H1 (cell line): Measurements from ENCODE around the gene CTNNA3. TPM values are rescaled to one million over a fixed set of nuclear protein-coding genes. Genes with fewer than 3 reads are reported as not detected.

ENCODE experiments used
- CTCF ChIA-PET: fragments of 300-600 bp; sonication (Branson Sonifier 250); formaldehyde crosslinking; loops from one replicate; lab custom pipeline; 2021; ENCODE audit not compliant: partially characterized antibody; lab: Charles Lee
- POLR2A ChIA-PET: fragments of 300-600 bp; sonication (Branson Sonifier 250); formaldehyde crosslinking; loops from one replicate; lab custom pipeline; 2021; ENCODE audit warnings: inconsistent platforms; ENCODE audit not compliant: partially characterized antibody; lab: Charles Lee
- DNase-seq, 2 experiments: peaks; one replicate each; pipeline versions ENCODE4 v3.0.0 to v3.0.0-alpha.2; 2010 to 2022; ENCODE audit warnings: low spot score in 2 of 2, low read depth in 1 of 2, mixed read lengths in 1 of 2
- FAIRE-seq: peaks from 2 replicates; lab custom pipeline; 2011; peaks lifted over from hg19 to GRCh38; lab: Jason Lieb, UNC
- H2AFZ ChIP-seq: 2 replicates; pipeline ENCODE4 v1.8.1; 2012; ENCODE audit warnings: low read length, inconsistent platforms
- H2AK5ac ChIP-seq: 2 replicates; pipeline ENCODE4 v1.6.1; 2013; ENCODE audit warnings: low read depth, low read length
- H2BK120ac ChIP-seq: replicated peaks from 2 replicates; pipeline ENCODE3; 2013; ENCODE audit warnings: low read depth, low read length, inconsistent platforms
- H2BK12ac ChIP-seq: 2 replicates; pipeline ENCODE4 v1.6.1; 2013; ENCODE audit warnings: low read depth, low read length
- H2BK15ac ChIP-seq: 2 replicates; pipeline ENCODE4 v1.6.1; 2013; ENCODE audit warnings: low read length
- H2BK20ac ChIP-seq: 2 replicates; pipeline ENCODE4 v1.6.1; 2013; ENCODE audit warnings: low read length
- H2BK5ac ChIP-seq: 2 replicates; pipeline ENCODE4 v1.6.1; 2013; ENCODE audit warnings: low read depth, low read length
- H3K14ac ChIP-seq: 2 replicates; pipeline ENCODE4 v1.6.1; 2013; ENCODE audit warnings: inconsistent platforms; ENCODE audit not compliant: insufficient read length
- H3K18ac ChIP-seq: 2 replicates; pipeline ENCODE4 v1.6.1; 2013; ENCODE audit warnings: low read length; ENCODE audit errors: extremely low read depth
- H3K23ac ChIP-seq: 2 replicates; pipeline ENCODE4 v1.6.1; 2013; ENCODE audit warnings: inconsistent platforms; ENCODE audit not compliant: insufficient read length
- H3K23me2 ChIP-seq: 2 replicates; pipeline ENCODE4 v1.6.1; 2013; ENCODE audit warnings: low read depth, low read length
- H3K27ac ChIP-seq: 2 replicates; pipeline ENCODE4 v1.6.1; 2011; ENCODE audit warnings: low read depth, low read length, inconsistent platforms
- H3K27me3 ChIP-seq, 4 experiments: replicated peaks in 1 of 4; 1 replicate in 1 of 4; 2 replicates in 3 of 4; pipeline versions ENCODE4 v1.6.1 to v1.8.1; 2011 to 2013; ENCODE audit warnings: low read length in 3 of 4, mild to moderate bottlenecking in 3 of 4, inconsistent platforms in 2 of 4, mixed read lengths in 2 of 4, moderate library complexity in 1 of 4; ENCODE audit not compliant: control insufficient read depth in 3 of 4, insufficient read depth in 3 of 4; ENCODE audit errors: extremely low read depth in 1 of 4
- H3K36me3 ChIP-seq, 4 experiments: 2 replicates each; pipeline versions ENCODE4 v1.6.1 to v1.8.1; 2011 to 2013; ENCODE audit warnings: mild to moderate bottlenecking in 4 of 4, low read length in 3 of 4, moderate library complexity in 2 of 4, control low read depth in 1 of 4, inconsistent platforms in 1 of 4; ENCODE audit not compliant: insufficient read depth in 4 of 4, control insufficient read depth in 2 of 4
- H3K4ac ChIP-seq: replicated peaks from 2 replicates; pipeline ENCODE3; 2013; ENCODE audit warnings: low read length, low read depth, mixed read lengths, inconsistent platforms; ENCODE audit not compliant: insufficient read length
- H3K4me1 ChIP-seq, 4 experiments: replicated peaks in 1 of 4; 1 replicate in 1 of 4; 2 replicates in 3 of 4; pipeline versions ENCODE4 v1.6.1 to v1.8.1; 2011 to 2013; ENCODE audit warnings: low read length in 3 of 4, inconsistent platforms in 2 of 4, mixed read lengths in 1 of 4; ENCODE audit not compliant: insufficient read depth in 4 of 4, control insufficient read depth in 3 of 4
- H3K4me2 ChIP-seq, 2 experiments: 2 replicates each; pipeline versions ENCODE4 v1.6.1 to v1.8.1; 2011 to 2013; ENCODE audit warnings: low read depth in 2 of 2, low read length in 2 of 2, control low read depth in 1 of 2, inconsistent platforms in 1 of 2, mild to moderate bottlenecking in 1 of 2; ENCODE audit not compliant: insufficient read depth in 1 of 2
- H3K4me3 ChIP-seq, 4 experiments: fragments of 200-600, 300-600 bp in 1 of 4; sonication (generic), shearing (Covaris generic), sonication (Bioruptor Twin) in 1 of 4; 2 replicates each; pipeline versions ENCODE4 v1.5.1 to v1.8.1; 2011 to 2016; ENCODE audit warnings: low read length in 4 of 4, low read depth in 3 of 4, control low read depth in 2 of 4, inconsistent platforms in 2 of 4, mild to moderate bottlenecking in 2 of 4, mixed read lengths in 1 of 4, moderate library complexity in 1 of 4; ENCODE audit not compliant: insufficient read depth in 2 of 4; ENCODE audit errors: extremely low read depth in 1 of 4
- H3K56ac ChIP-seq: replicated peaks from 2 replicates; pipeline ENCODE3; 2013; ENCODE audit warnings: low read depth, mild to moderate bottlenecking, mixed read lengths, low read length, inconsistent platforms; ENCODE audit not compliant: insufficient read length
- H3K79me1 ChIP-seq: 2 replicates; pipeline ENCODE4 v1.6.1; 2013; ENCODE audit warnings: low read depth, low read length, control low read depth
- H3K79me2 ChIP-seq, 2 experiments: 2 replicates each; pipeline versions ENCODE4 v1.6.1 to v1.8.1; 2012 to 2013; ENCODE audit warnings: low read length in 2 of 2, mild to moderate bottlenecking in 2 of 2, inconsistent platforms in 1 of 2; ENCODE audit not compliant: insufficient read depth in 2 of 2, control insufficient read depth in 1 of 2
- H3K9ac ChIP-seq, 4 experiments: replicated peaks in 1 of 4; 1 replicate in 1 of 4; 2 replicates in 3 of 4; pipeline versions ENCODE4 v1.6.1 to v1.8.1; 2011 to 2013; ENCODE audit warnings: low read depth in 3 of 4, low read length in 3 of 4, control low read depth in 2 of 4, mild to moderate bottlenecking in 2 of 4, moderate library complexity in 2 of 4, inconsistent platforms in 1 of 4; ENCODE audit errors: extremely low read depth in 1 of 4
- H3K9me3 ChIP-seq, 2 experiments: 2 replicates each; pipeline versions ENCODE4 v1.6.1 to v1.8.1; 2012 to 2013; ENCODE audit warnings: mild to moderate bottlenecking in 2 of 2, moderate library complexity in 2 of 2, control low read depth in 1 of 2, inconsistent platforms in 1 of 2, low read depth in 1 of 2, low read length in 1 of 2, mixed read lengths in 1 of 2; ENCODE audit not compliant: insufficient read depth in 2 of 2
- H4K20me1 ChIP-seq, 2 experiments: replicated peaks in 1 of 2; 2 replicates each; pipeline versions ENCODE3 to v1.8.1; 2011 to 2013; ENCODE audit warnings: inconsistent platforms in 2 of 2, low read length in 2 of 2, mild to moderate bottlenecking in 1 of 2; ENCODE audit not compliant: insufficient read depth in 2 of 2, control insufficient read depth in 1 of 2
- H4K5ac ChIP-seq: 2 replicates; pipeline ENCODE4 v1.6.1; 2013; ENCODE audit warnings: low read length, low read depth, mixed read lengths, inconsistent platforms; ENCODE audit not compliant: insufficient read length
- H4K8ac ChIP-seq: 2 replicates; pipeline ENCODE4 v1.8.0; 2013; ENCODE audit warnings: mild to moderate bottlenecking, moderate library complexity, low read length, inconsistent platforms; ENCODE audit not compliant: insufficient read depth; ENCODE audit errors: extremely low read depth
- H4K91ac ChIP-seq: replicated peaks from 2 replicates; pipeline ENCODE3; 2013; ENCODE audit warnings: low read length, mixed read lengths, inconsistent platforms; ENCODE audit not compliant: insufficient read length
- ATF2 ChIP-seq: IDR thresholded peaks from 2 replicates; pipeline ENCODE4 v1.6.1; 2012; ENCODE audit warnings: low read length, inconsistent platforms
- E2F6 ChIP-seq: IDR thresholded peaks from 2 replicates; pipeline ENCODE4 v1.6.1; 2012; ENCODE audit warnings: inconsistent platforms
- EGR1 ChIP-seq: IDR thresholded peaks from 2 replicates; pipeline ENCODE4 v1.6.1; 2011; ENCODE audit warnings: low read depth, low read length, borderline replicate concordance
- EZH2 ChIP-seq: fragments of 200-600 bp; sonication (generic); IDR thresholded peaks from 2 replicates; pipeline ENCODE4 v1.7.1; 2012; ENCODE audit warnings: low read depth, mild to moderate bottlenecking, moderate library complexity, low read length, inconsistent platforms; ENCODE audit not compliant: severe bottlenecking
- HDAC6 ChIP-seq: IDR thresholded peaks from one replicate; pipeline ENCODE4 v1.7.1; 2012; ENCODE audit warnings: low read depth, mild to moderate bottlenecking, inconsistent platforms, low read length, moderate library complexity
- JUN ChIP-seq: IDR thresholded peaks from 2 replicates; pipeline ENCODE4 v1.6.1; 2011; ENCODE audit warnings: low read depth, mild to moderate bottlenecking, improper control_type of control experiment, low read length
- RNF2 ChIP-seq: fragments of 200-900, 300-1000 bp; sonication (generic); IDR thresholded peaks from 2 replicates; pipeline ENCODE4 v1.7.1; 2016; ENCODE audit warnings: borderline replicate concordance, low read depth, mild to moderate bottlenecking, antibody characterized with exemption, low read length; ENCODE audit not compliant: poor library complexity, severe bottlenecking; ENCODE audit errors: missing control alignments
- SIN3A ChIP-seq, 2 experiments: IDR thresholded peaks in 1 of 2; conservative IDR thresholded peaks in 1 of 2; 2 replicates each; pipeline ENCODE4 v1.6.1; 2011 to 2012; ENCODE audit warnings: low read length in 2 of 2, improper control_type of control experiment in 1 of 2, low read depth in 1 of 2, mild to moderate bottlenecking in 1 of 2
- SIX5 ChIP-seq: IDR thresholded peaks from 2 replicates; pipeline ENCODE4 v1.6.1; 2011; ENCODE audit warnings: mild to moderate bottlenecking, low read depth, low read length
- SP2 ChIP-seq: IDR thresholded peaks from 2 replicates; pipeline ENCODE4 v1.6.1; 2012; ENCODE audit warnings: mild to moderate bottlenecking, low read length, inconsistent platforms
- SUZ12 ChIP-seq: fragments of 200-600 bp; sonication (generic); IDR thresholded peaks from 2 replicates; pipeline ENCODE4 v1.6.1; 2012; ENCODE audit warnings: mild to moderate bottlenecking, inconsistent platforms, low read length, moderate library complexity, mixed read lengths
- TCF12 ChIP-seq: IDR thresholded peaks from 2 replicates; pipeline ENCODE4 v1.6.1; 2011; ENCODE audit warnings: low read depth, mild to moderate bottlenecking, low read length
- WGBS, 2 experiments: shearing (Covaris generic) in 1 of 2; methylation state at CpG; one replicate each; pipeline versions ENCODE4 v1.1.6 to v1.1.7; 2013 to 2015; ENCODE audit warnings: low lambda C conversion rate in 2 of 2, mixed read lengths in 2 of 2, inconsistent platforms in 1 of 2, low coverage in 1 of 2, missing lambda C conversion rate in 1 of 2; ENCODE audit not compliant: insufficient replicate concordance in 2 of 2, insufficient coverage in 1 of 2, insufficient read length in 1 of 2; ENCODE audit errors: extremely low coverage in 1 of 2, missing lambda C conversion rate in 1 of 2; 5-methylcytosine and 5-hydroxymethylcytosine counted together
- polyA plus RNA-seq, 7 experiments: library from polyadenylated mRNA; depleted of rRNA in 3 of 7; stranded (reverse) in 5 of 7; unstranded in 2 of 7; fragments of >200 nt in 5 of 7; fragments of 200-250 nt in 2 of 7; gene quantifications; 1 replicate in 5 of 7; 2 replicates in 1 of 7; 4 replicates in 1 of 7; pipeline versions ENCODE4 v1.2.1 to v1.2.3, GENCODE V29; 2011 to 2013; ENCODE audit warnings: missing spikeins in 2 of 7, mixed read lengths in 2 of 7
- total RNA-seq: library from RNA; stranded (reverse); fragmentation: NEBNext Ultra II Directional; extraction: Animal tissue kit (Norgen Biotek cat#: 25700); gene quantifications from 2 replicates; pipeline ENCODE4 v1.2.1, GENCODE V29; 2021

The CTNNA3 gene
- total and polyA plus RNA-seq, 2 of the 8 experiments (the other 6 are each of a cell fraction or from before 2014, with no cell fraction given), result 1.3 to 1.5 TPM

GRCh38 chr10:67664942-67665341 lies 31.1 kb downstream of the CTNNA3 start:
- H3K4me3 ChIP-seq, result no peak overlapping the region
- no peaks in the 10 kb centered on the region for H4K20me1 ChIP-seq
- H4K91ac ChIP-seq, result no peak overlapping the region
- H3K79me2 ChIP-seq, result no peaks in the 10 kb centered on the region
- ChIA-PET POLR2A (no interaction called here), CTCF (interaction anchor here (1.2 to 4.9 kb wide), 4 partner anchors 19 to 120 kb away, joined by 3 to 67 read pairs (median 4); no protein-coding TSS in a partner anchor)
- no peaks in the 10 kb centered on the region for H3K23me2 ChIP-seq
- H3K23ac ChIP-seq, result no peak overlapping the region
- no peak overlapping the region for H4K5ac ChIP-seq
- H2BK120ac ChIP-seq, result no peak overlapping the region
- DNase-seq, result no peak
- H2BK15ac ChIP-seq, result no peak overlapping the region
- no peak overlapping the region for H3K9ac ChIP-seq
- no peak overlapping the region for H2BK12ac ChIP-seq
- H3K4me1 ChIP-seq, result no peaks in the 10 kb centered on the region
- no peak for FAIRE-seq
- WGBS, 2 experiments, result 83% methylated on average over 3 of the region's 3 CpGs; no CpG with 5 or more reads in 1 of the 2 experiments
- H2AFZ ChIP-seq, result no peak overlapping the region
- H3K18ac ChIP-seq, result no peak overlapping the region
- H3K14ac ChIP-seq, result no peak overlapping the region
- no peak overlapping the region for H2AK5ac ChIP-seq
- no peaks in the 10 kb centered on the region for H3K36me3 ChIP-seq
- no peaks in the 10 kb centered on the region for H3K79me1 ChIP-seq
- H3K4me2 ChIP-seq, result no peak overlapping the region
- no peak overlapping the region for H3K56ac ChIP-seq
- no peak overlapping the region for H3K27ac ChIP-seq
- no peak overlapping the region for H2BK5ac ChIP-seq
- H2BK20ac ChIP-seq, result no peak overlapping the region
- H3K9me3 ChIP-seq, result no peaks in the 10 kb centered on the region
- no peak overlapping the region for H4K8ac ChIP-seq
- no peak overlapping the region for H3K4ac ChIP-seq
- no peaks in the 10 kb centered on the region for H3K27me3 ChIP-seq
- TF ChIP-seq E2F6 (no peak), TCF12 (no peak), HDAC6 (no peak), JUN (no peak), SIX5 (no peak), SP2 (no peak), EGR1 (no peak), SIN3A (conservative IDR thresholded peaks at IDR 0.05 in 1 of 2, IDR thresholded peaks at IDR 0.05 in 1 of 2; ENCODE audit: low read depth in 1 of 2, low read length in 2 of 2) (no peak), RNF2 (no peak), ATF2 (no peak), SUZ12 (no peak), EZH2 (no peak)
